Thoracic aorta (tissue), 2 donors: Measurements from ENCODE around the gene PAQR6. TPM values are rescaled to one million over a fixed set of nuclear protein-coding genes. Genes with fewer than 3 reads are reported as not detected.

ENCODE experiments used
- ATAC-seq: fragments of 150-250 bp; one replicate; pipeline ENCODE4 v1.8.0; 2017; ENCODE audit warnings: low read depth; ENCODE audit not compliant: insufficient number of reproducible peaks, low FRiP score
- DNase-seq: peaks from one replicate; pipeline ENCODE4 v3.0.0-alpha.2; 2020; ENCODE audit warnings: low spot score
- H3K27ac ChIP-seq, 2 donors: fragments of 200-600 bp; sonication (generic); 1 replicate in 1 of 2; 2 replicates in 1 of 2; pipeline ENCODE4 v1.5.1; 2016; ENCODE audit warnings: mild to moderate bottlenecking in 2 of 2, moderate library complexity in 2 of 2
- H3K27me3 ChIP-seq: fragments of 200-600 bp; sonication (generic); replicated peaks from 2 replicates; pipeline ENCODE4 v1.6.0; 2016; ENCODE audit warnings: mild to moderate bottlenecking; ENCODE audit not compliant: insufficient read depth
- H3K36me3 ChIP-seq: fragments of 200-600 bp; sonication (generic); one replicate; pipeline ENCODE4 v1.5.1; 2016
- H3K4me1 ChIP-seq, 2 donors: fragments of 200-600 bp; sonication (generic); 1 replicate in 1 of 2; 2 replicates in 1 of 2; pipeline versions ENCODE4 v1.5.1 to v1.6.0; 2016; ENCODE audit warnings: low read depth in 2 of 2, mild to moderate bottlenecking in 1 of 2; ENCODE audit not compliant: control insufficient read depth in 1 of 2
- H3K4me3 ChIP-seq: fragments of 200-600 bp; sonication (generic); 2 replicates; pipeline ENCODE4 v1.5.1; 2016; ENCODE audit warnings: mild to moderate bottlenecking
- H3K9me3 ChIP-seq: fragments of 200-600 bp; sonication (generic); 2 replicates; pipeline ENCODE4 v1.5.1; 2016
- CTCF ChIP-seq: fragments of 200-600 bp; sonication (generic); IDR thresholded peaks from one replicate; pipeline ENCODE4 v1.5.1; 2019; ENCODE audit warnings: antibody characterized with exemption
- total RNA-seq, 2 donors: library from RNA; depleted of rRNA; stranded (reverse); fragments of >200 nt; gene quantifications; one replicate each; pipeline versions ENCODE4 v1.1.0 to v1.2.3, GENCODE V29; 2016

Gene PAQR6
- total RNA-seq, 2 donors from 2014 or later = 0.27 to 2.5 TPM

GRCh38 chr1:156249593-156249992, 1.7 kb upstream of the PAQR6 start:
- Histone ChIP-seq H3K27ac (no peak overlapping the region), H3K4me3 (no peak overlapping the region), H3K27me3 (no peaks in the 10 kb centered on the region), H3K9me3 (no peaks in the 10 kb centered on the region), H3K4me1 (peaks cover 0 to 28% of the 10 kb centered on the region in 2 donors), H3K36me3 (peaks cover 49% of the 10 kb centered on the region)
- ATAC-seq (no peak), DNase-seq (no peak)
- TF ChIP-seq CTCF = no peak

GRCh38 chr1:156248323-156248683, 447 bp upstream of the PAQR6 start:
- H3K27ac ChIP-seq = no peak overlapping the region
- H3K9me3 ChIP-seq = no peaks in the 10 kb centered on the region
- peaks cover 37% of the 10 kb centered on the region for H3K36me3 ChIP-seq
- no peak for TF ChIP-seq CTCF
- peaks cover 0 to 28% of the 10 kb centered on the region in 2 donors for H3K4me1 ChIP-seq
- ATAC-seq (no peak), DNase-seq (no peak)
- no peak overlapping the region for H3K4me3 ChIP-seq
- H3K27me3 ChIP-seq = no peaks in the 10 kb centered on the region

- Histone ChIP-seq H3K27ac (no peak overlapping the region), H3K9me3 (no peaks in the 10 kb centered on the region), H3K27me3 (no peaks in the 10 kb centered on the region), H3K4me1 (peaks cover 0 to 28% of the 10 kb centered on the region in 2 donors), H3K36me3 (peaks cover 23% of the 10 kb centered on the region), H3K4me3 (no peak overlapping the region)
- no peak for ATAC-seq
- no peak for DNase-seq
- TF ChIP-seq CTCF = no peak
Observed at GRCh38 chr1:156246781-156247459, 936 bp downstream of the PAQR6 start.

GRCh38 chr1:156246241-156246780, 1.5 kb downstream of the PAQR6 start:
- ATAC-seq (no peak), DNase-seq (no peak)
- Histone ChIP-seq H3K4me3 (peak overlapping the region; percentile 50), H3K36me3 (peaks cover 21% of the 10 kb centered on the region), H3K4me1 (peaks cover 0 to 28% of the 10 kb centered on the region in 2 donors), H3K27ac (no peak overlapping the region), H3K27me3 (no peaks in the 10 kb centered on the region), H3K9me3 (no peaks in the 10 kb centered on the region)
- TF ChIP-seq CTCF = no peak

GRCh38 chr1:156245451-156246232, 2.2 kb downstream of the PAQR6 start:
- Histone ChIP-seq H3K27ac (no peak overlapping the region), H3K27me3 (no peaks in the 10 kb centered on the region), H3K4me3 (peak overlapping the region; percentile 50), H3K4me1 (peaks cover 0 to 28% of the 10 kb centered on the region in 2 donors), H3K9me3 (no peaks in the 10 kb centered on the region), H3K36me3 (peaks cover 14% of the 10 kb centered on the region)
- no peak for TF ChIP-seq CTCF
- DNase-seq (no peak), ATAC-seq (no peak)
